Liver (tissue), 9 donors: ENCODE measurements around the gene TMC1. TPM values are rescaled to one million over a fixed set of nuclear protein-coding genes. Genes with fewer than 3 reads are reported as not detected.

Source experiments
- DNase-seq: peaks from one replicate; pipeline ENCODE4 v3.0.0-alpha.2; 2017; ENCODE audit warnings: low spot score
- H3K27ac ChIP-seq, 2 donors: one replicate each; pipeline ENCODE4 v1.7.0; 2013; ENCODE audit warnings: inconsistent platforms in 2 of 2, low read length in 2 of 2, control low read depth in 1 of 2, low read depth in 1 of 2, mild to moderate bottlenecking in 1 of 2
- H3K27me3 ChIP-seq, 4 donors: one replicate each; pipeline versions ENCODE4 v1.6.1 to v1.7.0; 2013; ENCODE audit warnings: low read length in 3 of 4, inconsistent platforms in 1 of 4, mild to moderate bottlenecking in 1 of 4, moderate library complexity in 1 of 4; ENCODE audit not compliant: control insufficient read depth in 4 of 4, insufficient read depth in 4 of 4
- H3K36me3 ChIP-seq, 4 donors: one replicate each; pipeline versions ENCODE4 v1.6.1 to v1.7.0; 2013; ENCODE audit warnings: low read length in 3 of 4, mild to moderate bottlenecking in 3 of 4, low read depth in 1 of 4, moderate library complexity in 1 of 4; ENCODE audit not compliant: control insufficient read depth in 4 of 4, insufficient read depth in 3 of 4
- H3K4me1 ChIP-seq, 4 donors: one replicate each; pipeline versions ENCODE4 v1.6.1 to v1.7.0; 2013; ENCODE audit warnings: low read length in 3 of 4, mild to moderate bottlenecking in 3 of 4, moderate library complexity in 1 of 4; ENCODE audit not compliant: control insufficient read depth in 4 of 4, insufficient read depth in 4 of 4
- H3K4me3 ChIP-seq, 3 donors: one replicate each; pipeline versions ENCODE4 v1.6.1 to v1.7.0; 2013; ENCODE audit warnings: low read length in 3 of 3, control low read depth in 1 of 3, low read depth in 1 of 3, mild to moderate bottlenecking in 1 of 3
- H3K9ac ChIP-seq, 2 donors: one replicate each; pipeline ENCODE4 v1.7.0; 2013; ENCODE audit warnings: low read length in 2 of 2, mild to moderate bottlenecking in 2 of 2, moderate library complexity in 2 of 2, control low read depth in 1 of 2, low read depth in 1 of 2
- H3K9me3 ChIP-seq, 4 donors: one replicate each; pipeline versions ENCODE4 v1.6.1 to v1.7.0; 2013; ENCODE audit warnings: low read length in 3 of 4; ENCODE audit not compliant: control insufficient read depth in 4 of 4
- EGR1 ChIP-seq, 2 donors: IDR thresholded peaks; 2 replicates each; pipeline ENCODE4 v1.6.1; 2016 to 2018; ENCODE audit warnings: antibody characterized with exemption in 2 of 2, low read depth in 2 of 2
- FOXA2 ChIP-seq: IDR thresholded peaks from 2 replicates; pipeline ENCODE4 v1.6.1; 2016; ENCODE audit warnings: antibody characterized with exemption
- GABPA ChIP-seq, 2 donors: IDR thresholded peaks in 1 of 2; conservative IDR thresholded peaks in 1 of 2; 2 replicates each; pipeline ENCODE4 v1.6.1; 2016; ENCODE audit warnings: antibody characterized with exemption in 2 of 2, mild to moderate bottlenecking in 1 of 2, moderate library complexity in 1 of 2
- HNF4A ChIP-seq, 2 donors: conservative IDR thresholded peaks; 2 replicates each; pipeline ENCODE4 v1.6.1; 2016; ENCODE audit warnings: antibody characterized with exemption in 2 of 2, mild to moderate bottlenecking in 2 of 2
- HNF4G ChIP-seq: IDR thresholded peaks from 2 replicates; pipeline ENCODE4 v1.6.1; 2016; ENCODE audit warnings: antibody characterized with exemption
- JUND ChIP-seq, 2 donors: IDR thresholded peaks; 2 replicates each; pipeline ENCODE4 v1.6.1; 2016; ENCODE audit warnings: antibody characterized with exemption in 2 of 2
- MAX ChIP-seq: IDR thresholded peaks from 2 replicates; pipeline ENCODE4 v1.6.1; 2016; ENCODE audit warnings: antibody characterized with exemption
- NR2F2 ChIP-seq: IDR thresholded peaks from 2 replicates; pipeline ENCODE4 v1.6.1; 2016; ENCODE audit warnings: antibody characterized with exemption
- RAD21 ChIP-seq, 2 donors: IDR thresholded peaks; 2 replicates each; pipeline ENCODE4 v1.6.1; 2016; ENCODE audit warnings: antibody characterized with exemption in 2 of 2, mild to moderate bottlenecking in 2 of 2
- RXRA ChIP-seq, 2 donors: IDR thresholded peaks; 2 replicates each; pipeline ENCODE4 v1.6.1; 2017 to 2018; ENCODE audit warnings: antibody characterized with exemption in 2 of 2, mild to moderate bottlenecking in 1 of 2
- SP1 ChIP-seq: IDR thresholded peaks from 2 replicates; pipeline ENCODE4 v1.6.1; 2018; ENCODE audit warnings: antibody characterized with exemption, mild to moderate bottlenecking
- TAF1 ChIP-seq: conservative IDR thresholded peaks from 2 replicates; pipeline ENCODE4 v1.6.1; 2016; ENCODE audit warnings: antibody characterized with exemption, mild to moderate bottlenecking
- YY1 ChIP-seq: IDR thresholded peaks from 2 replicates; pipeline ENCODE4 v1.6.1; 2016; ENCODE audit warnings: antibody characterized with exemption, mild to moderate bottlenecking
- WGBS: extraction: QIAGEN DNeasy Blood & Tissue Kit; methylation state at CpG from one replicate; pipeline ENCODE4 v1.1.7; 2013; 5-methylcytosine and 5-hydroxymethylcytosine counted together
- polyA plus RNA-seq, 2 donors: library from polyadenylated mRNA; stranded (reverse) in 1 of 2; unstranded in 1 of 2; fragments of 200-250 nt in 1 of 2; fragments of >200 nt in 1 of 2; fragmentation: Nextera tagmentation in 1 of 2; extraction: Ambion mirVana in 1 of 2; gene quantifications; one replicate each; pipeline versions ENCODE4 v1.2.1 to v1.2.3, GENCODE V29; 2013 to 2015
- total RNA-seq, 2 donors: library from RNA; depleted of rRNA; stranded (reverse); fragments of >200 nt; gene quantifications; one replicate each; pipeline ENCODE4 v1.2.3, GENCODE V29; 2014
- TF ChIP-seq, protein P1 (sequence below): IDR thresholded peaks from 2 replicates; pipeline ENCODE4 v1.6.1; 2016; ENCODE audit warnings: antibody characterized with exemption
- TF ChIP-seq, protein P2 (sequence below): fragments of 150-350 bp; IDR thresholded peaks from 2 replicates; pipeline ENCODE4 v1.5.1; 2017; ENCODE audit warnings: improper control_type of control experiment, low read depth, low read length; ENCODE audit not compliant: missing input control
- TF ChIP-seq, protein P3 (sequence below): IDR thresholded peaks from 2 replicates; pipeline ENCODE4 v1.6.1; 2016; ENCODE audit warnings: antibody characterized with exemption
- TF ChIP-seq, protein P4 (sequence below): IDR thresholded peaks from 2 replicates; pipeline ENCODE4 v1.6.1; 2016; ENCODE audit warnings: antibody characterized with exemption, mild to moderate bottlenecking
- donor health status: healthy.
- donor health status: healthy.
- donor health status: healthy.
- donor health status: healthy.
- donor health status: healthy.

TMC1 gene
- total and polyA plus RNA-seq, 4 donors: 0.09 TPM; not detected in 3

- Histone ChIP-seq H3K9ac (no peak overlapping the region), H3K27me3 (no peaks in the 10 kb centered on the region), H3K4me3 (no peak overlapping the region), H3K4me1 (no peaks in the 10 kb centered on the region), H3K36me3 (no peaks in the 10 kb centered on the region), H3K27ac (no peak overlapping the region), H3K9me3 (no peaks in the 10 kb centered on the region)
- TF ChIP-seq SP1 (no peak), RXRA (IDR thresholded peaks at IDR 0.05) (no peak), YY1 (no peak), GABPA (IDR thresholded peaks at IDR 0.05 in 1 of 2, conservative IDR thresholded peaks at IDR 0.05 in 1 of 2) (no peak), MAX (no peak), NR2F2 (no peak), JUND (IDR thresholded peaks at IDR 0.05) (no peak), HNF4A (conservative IDR thresholded peaks at IDR 0.05) (no peak), EGR1 (IDR thresholded peaks at IDR 0.05; ENCODE audit: low read depth in 2 of 2) (no peak), HNF4G (no peak), FOXA2 (no peak)
- TF ChIP-seq, protein P1, sequence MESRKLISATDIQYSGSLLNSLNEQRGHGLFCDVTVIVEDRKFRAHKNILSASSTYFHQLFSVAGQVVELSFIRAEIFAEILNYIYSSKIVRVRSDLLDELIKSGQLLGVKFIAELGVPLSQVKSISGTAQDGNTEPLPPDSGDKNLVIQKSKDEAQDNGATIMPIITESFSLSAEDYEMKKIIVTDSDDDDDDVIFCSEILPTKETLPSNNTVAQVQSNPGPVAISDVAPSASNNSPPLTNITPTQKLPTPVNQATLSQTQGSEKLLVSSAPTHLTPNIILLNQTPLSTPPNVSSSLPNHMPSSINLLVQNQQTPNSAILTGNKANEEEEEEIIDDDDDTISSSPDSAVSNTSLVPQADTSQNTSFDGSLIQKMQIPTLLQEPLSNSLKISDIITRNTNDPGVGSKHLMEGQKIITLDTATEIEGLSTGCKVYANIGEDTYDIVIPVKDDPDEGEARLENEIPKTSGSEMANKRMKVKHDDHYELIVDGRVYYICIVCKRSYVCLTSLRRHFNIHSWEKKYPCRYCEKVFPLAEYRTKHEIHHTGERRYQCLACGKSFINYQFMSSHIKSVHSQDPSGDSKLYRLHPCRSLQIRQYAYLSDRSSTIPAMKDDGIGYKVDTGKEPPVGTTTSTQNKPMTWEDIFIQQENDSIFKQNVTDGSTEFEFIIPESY: no peak
- TF ChIP-seq, protein P2, sequence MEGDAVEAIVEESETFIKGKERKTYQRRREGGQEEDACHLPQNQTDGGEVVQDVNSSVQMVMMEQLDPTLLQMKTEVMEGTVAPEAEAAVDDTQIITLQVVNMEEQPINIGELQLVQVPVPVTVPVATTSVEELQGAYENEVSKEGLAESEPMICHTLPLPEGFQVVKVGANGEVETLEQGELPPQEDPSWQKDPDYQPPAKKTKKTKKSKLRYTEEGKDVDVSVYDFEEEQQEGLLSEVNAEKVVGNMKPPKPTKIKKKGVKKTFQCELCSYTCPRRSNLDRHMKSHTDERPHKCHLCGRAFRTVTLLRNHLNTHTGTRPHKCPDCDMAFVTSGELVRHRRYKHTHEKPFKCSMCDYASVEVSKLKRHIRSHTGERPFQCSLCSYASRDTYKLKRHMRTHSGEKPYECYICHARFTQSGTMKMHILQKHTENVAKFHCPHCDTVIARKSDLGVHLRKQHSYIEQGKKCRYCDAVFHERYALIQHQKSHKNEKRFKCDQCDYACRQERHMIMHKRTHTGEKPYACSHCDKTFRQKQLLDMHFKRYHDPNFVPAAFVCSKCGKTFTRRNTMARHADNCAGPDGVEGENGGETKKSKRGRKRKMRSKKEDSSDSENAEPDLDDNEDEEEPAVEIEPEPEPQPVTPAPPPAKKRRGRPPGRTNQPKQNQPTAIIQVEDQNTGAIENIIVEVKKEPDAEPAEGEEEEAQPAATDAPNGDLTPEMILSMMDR: no peak
- TF ChIP-seq, protein P3, sequence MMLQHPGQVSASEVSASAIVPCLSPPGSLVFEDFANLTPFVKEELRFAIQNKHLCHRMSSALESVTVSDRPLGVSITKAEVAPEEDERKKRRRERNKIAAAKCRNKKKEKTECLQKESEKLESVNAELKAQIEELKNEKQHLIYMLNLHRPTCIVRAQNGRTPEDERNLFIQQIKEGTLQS: no peak
- no peak for DNase-seq
- WGBS: 85% methylated on average over 2 of the region's 2 CpGs
These were observed 163.2 kb downstream of the TMC1 start for GRCh38 chr9:72684615-72685014.

GRCh38 chr9:72685911-72686310, 164.5 kb downstream of the TMC1 start:
- Histone ChIP-seq H3K4me1 (no peaks in the 10 kb centered on the region), H3K4me3 (no peak overlapping the region), H3K9ac (no peak overlapping the region), H3K27ac (no peak overlapping the region), H3K9me3 (no peaks in the 10 kb centered on the region), H3K36me3 (no peaks in the 10 kb centered on the region), H3K27me3 (no peaks in the 10 kb centered on the region)
- TF ChIP-seq FOXA2 (no peak), RXRA (IDR thresholded peaks at IDR 0.05) (no peak), EGR1 (IDR thresholded peaks at IDR 0.05; ENCODE audit: low read depth in 2 of 2) (no peak)
- no peak for DNase-seq
- 71% methylated on average over 2 of the region's 2 CpGs for WGBS

- H3K9ac ChIP-seq: no peak overlapping the region
- H3K4me1 ChIP-seq: no peaks in the 10 kb centered on the region
- no peaks in the 10 kb centered on the region for H3K36me3 ChIP-seq
- H3K27me3 ChIP-seq: no peaks in the 10 kb centered on the region
- DNase-seq: no peak
- no peaks in the 10 kb centered on the region for H3K9me3 ChIP-seq
- no peak overlapping the region for H3K4me3 ChIP-seq
- no peak overlapping the region for H3K27ac ChIP-seq
- TF ChIP-seq GABPA (IDR thresholded peaks at IDR 0.05 in 1 of 2, conservative IDR thresholded peaks at IDR 0.05 in 1 of 2): no peak
- TF ChIP-seq, protein P1: no peak
- TF ChIP-seq, protein P4, sequence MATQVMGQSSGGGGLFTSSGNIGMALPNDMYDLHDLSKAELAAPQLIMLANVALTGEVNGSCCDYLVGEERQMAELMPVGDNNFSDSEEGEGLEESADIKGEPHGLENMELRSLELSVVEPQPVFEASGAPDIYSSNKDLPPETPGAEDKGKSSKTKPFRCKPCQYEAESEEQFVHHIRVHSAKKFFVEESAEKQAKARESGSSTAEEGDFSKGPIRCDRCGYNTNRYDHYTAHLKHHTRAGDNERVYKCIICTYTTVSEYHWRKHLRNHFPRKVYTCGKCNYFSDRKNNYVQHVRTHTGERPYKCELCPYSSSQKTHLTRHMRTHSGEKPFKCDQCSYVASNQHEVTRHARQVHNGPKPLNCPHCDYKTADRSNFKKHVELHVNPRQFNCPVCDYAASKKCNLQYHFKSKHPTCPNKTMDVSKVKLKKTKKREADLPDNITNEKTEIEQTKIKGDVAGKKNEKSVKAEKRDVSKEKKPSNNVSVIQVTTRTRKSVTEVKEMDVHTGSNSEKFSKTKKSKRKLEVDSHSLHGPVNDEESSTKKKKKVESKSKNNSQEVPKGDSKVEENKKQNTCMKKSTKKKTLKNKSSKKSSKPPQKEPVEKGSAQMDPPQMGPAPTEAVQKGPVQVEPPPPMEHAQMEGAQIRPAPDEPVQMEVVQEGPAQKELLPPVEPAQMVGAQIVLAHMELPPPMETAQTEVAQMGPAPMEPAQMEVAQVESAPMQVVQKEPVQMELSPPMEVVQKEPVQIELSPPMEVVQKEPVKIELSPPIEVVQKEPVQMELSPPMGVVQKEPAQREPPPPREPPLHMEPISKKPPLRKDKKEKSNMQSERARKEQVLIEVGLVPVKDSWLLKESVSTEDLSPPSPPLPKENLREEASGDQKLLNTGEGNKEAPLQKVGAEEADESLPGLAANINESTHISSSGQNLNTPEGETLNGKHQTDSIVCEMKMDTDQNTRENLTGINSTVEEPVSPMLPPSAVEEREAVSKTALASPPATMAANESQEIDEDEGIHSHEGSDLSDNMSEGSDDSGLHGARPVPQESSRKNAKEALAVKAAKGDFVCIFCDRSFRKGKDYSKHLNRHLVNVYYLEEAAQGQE: no peak
- no peak for TF ChIP-seq YY1
- TF ChIP-seq RAD21 (IDR thresholded peaks at IDR 0.05): no peak
- no peak for TF ChIP-seq RXRA (IDR thresholded peaks at IDR 0.05)
- no peak for TF ChIP-seq EGR1 (IDR thresholded peaks at IDR 0.05; ENCODE audit: low read depth in 2 of 2)
- no peak for TF ChIP-seq FOXA2
- TF ChIP-seq SP1: no peak
- TF ChIP-seq NR2F2: no peak
- TF ChIP-seq HNF4G: no peak
- no peak for TF ChIP-seq TAF1
- no peak for TF ChIP-seq MAX
These were observed 165.9 kb downstream of the TMC1 start for GRCh38 chr9:72687331-72687730.
